ENCODE results near the gene CHURC1.

The CHURC1 gene

DNA sequence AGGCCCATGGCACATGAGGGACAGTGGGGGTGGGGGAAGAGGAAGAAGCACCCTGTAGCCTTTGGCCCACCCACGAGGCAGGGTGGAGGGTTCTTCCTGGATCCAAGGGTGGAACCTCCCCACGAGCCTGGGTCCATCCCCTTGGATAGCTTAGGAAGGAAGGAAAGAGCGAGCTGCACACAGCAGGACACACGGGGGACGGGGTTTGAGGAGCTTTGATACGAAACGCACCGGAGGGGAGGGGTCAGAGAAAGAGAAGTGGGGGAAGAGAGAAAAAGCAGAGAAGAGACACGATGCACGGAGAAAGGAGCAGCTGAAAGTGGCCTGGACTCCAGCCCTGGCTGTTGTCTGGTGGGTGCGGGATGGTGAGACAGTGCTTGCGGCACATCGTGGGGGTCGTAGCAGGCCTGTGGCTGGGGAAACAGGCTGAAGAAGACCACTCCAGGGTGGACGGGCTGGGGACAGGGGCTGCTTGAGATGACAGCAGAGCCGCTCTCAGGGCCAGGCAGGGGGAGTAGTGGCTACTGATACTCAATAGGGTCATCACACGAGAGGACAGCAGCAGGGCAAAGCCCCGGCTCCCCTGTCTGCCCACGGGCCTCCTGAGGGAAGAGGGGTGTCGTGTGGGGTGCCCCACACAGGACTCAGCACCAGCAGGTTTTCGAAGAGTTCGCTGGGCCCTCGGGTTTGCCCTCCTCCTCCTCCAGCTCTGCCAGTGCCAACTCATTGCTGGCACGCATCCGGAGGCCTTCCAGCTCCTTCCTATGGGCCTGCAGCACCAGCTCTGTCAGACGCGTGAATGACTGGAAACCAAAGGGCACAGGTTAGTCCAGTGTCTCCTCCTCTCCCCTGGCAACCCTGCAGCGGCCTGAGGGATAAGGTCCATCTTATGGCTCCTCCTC lies 33.7 kb downstream of the CHURC1 start:
- 91 to 92% methylated on average over 24 to 28 of the region's 28 CpGs for WGBS, 2 experiments (ENCODE audit: insufficient coverage in 2 of 2)
- Histone ChIP-seq H3K36me3 (ENCODE audit: control insufficient read depth, insufficient read depth, low read length) (peaks cover 25% of the 10 kb centered on the region), H3K4me3 (ENCODE audit: extremely low read depth, insufficient read depth, low read length, poor library complexity, severe bottlenecking) (no peak overlapping the region), H3K9me3 (ENCODE audit: control insufficient read depth, low read length) (no peaks in the 10 kb centered on the region), H3K4me1 (ENCODE audit: control insufficient read depth, insufficient read depth, low read length, poor library complexity, severe bottlenecking) (no peaks in the 10 kb centered on the region), H3K27ac (ENCODE audit: low read depth, low read length, severe bottlenecking) (no peak overlapping the region)

DNA sequence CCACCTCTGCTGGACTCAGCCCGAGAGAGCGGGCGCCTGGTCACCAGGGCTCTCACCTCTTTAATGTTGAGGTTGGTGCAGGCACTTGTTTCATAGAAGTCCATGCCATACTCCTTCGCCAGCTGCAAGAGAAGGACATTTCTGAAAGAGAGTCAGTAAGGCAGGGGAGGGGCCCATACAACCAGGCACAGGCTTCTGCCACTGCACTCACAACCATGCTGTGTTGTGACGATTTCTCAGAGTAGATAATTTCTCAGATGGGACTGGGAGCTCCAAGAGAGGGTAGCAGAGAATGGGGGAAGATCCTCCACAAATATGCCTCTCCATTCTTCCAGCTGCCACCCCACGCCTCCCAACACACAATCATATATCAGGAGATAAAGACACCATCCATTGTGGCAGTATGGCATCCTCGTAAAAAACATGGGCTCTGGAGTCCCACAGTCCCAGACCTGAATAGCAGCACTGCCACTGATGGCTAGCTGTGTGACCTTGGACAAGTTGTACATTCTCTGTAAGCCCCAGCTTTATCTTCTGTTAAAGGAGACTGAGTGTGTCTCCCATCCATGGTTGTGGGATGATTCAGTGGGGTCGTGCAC lies 34.5 kb downstream of the CHURC1 start:
- Histone ChIP-seq H3K4me1 (ENCODE audit: control insufficient read depth, insufficient read depth, low read length, poor library complexity, severe bottlenecking) (no peaks in the 10 kb centered on the region), H3K9me3 (ENCODE audit: control insufficient read depth, low read length) (no peaks in the 10 kb centered on the region), H3K4me3 (ENCODE audit: extremely low read depth, insufficient read depth, low read length, poor library complexity, severe bottlenecking) (no peak overlapping the region), H3K27ac (ENCODE audit: low read depth, low read length, severe bottlenecking) (no peak overlapping the region), H3K36me3 (ENCODE audit: control insufficient read depth, insufficient read depth, low read length) (peaks cover 25% of the 10 kb centered on the region)
- WGBS, 2 experiments (ENCODE audit: insufficient coverage in 2 of 2): 92 to 95% methylated on average over 4 to 7 of the region's 8 CpGs

DNA sequence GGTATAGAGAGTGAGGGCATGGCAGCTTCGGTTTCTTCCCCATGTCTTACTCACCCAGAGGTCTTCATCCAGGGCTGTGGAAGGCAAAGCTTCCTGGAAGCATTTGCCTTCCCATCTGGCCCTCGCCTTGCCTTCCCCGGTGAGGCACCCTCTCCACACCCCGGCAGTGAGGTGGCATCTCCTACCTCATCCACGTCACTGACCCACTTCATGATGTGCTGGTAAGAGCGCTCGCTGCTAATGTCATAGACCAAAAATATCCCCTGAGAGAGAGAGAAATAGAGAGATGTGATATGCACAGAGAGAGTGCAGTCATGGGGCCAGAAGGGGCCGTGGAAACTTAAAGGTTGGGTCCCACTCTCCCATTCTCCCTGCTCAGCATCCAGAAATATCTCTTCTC lies 36.6 kb downstream of the CHURC1 start:
- H3K9me3 ChIP-seq (ENCODE audit: control insufficient read depth, low read length): no peaks in the 10 kb centered on the region
- no peaks in the 10 kb centered on the region for H3K4me1 ChIP-seq (ENCODE audit: control insufficient read depth, insufficient read depth, low read length, poor library complexity, severe bottlenecking)
- H3K36me3 ChIP-seq (ENCODE audit: control insufficient read depth, insufficient read depth, low read length): peaks cover 25% of the 10 kb centered on the region
- WGBS, 2 experiments (ENCODE audit: insufficient coverage in 2 of 2): 93 to 96% methylated on average over 5 of the region's 8 CpGs
- H3K27ac ChIP-seq (ENCODE audit: low read depth, low read length, severe bottlenecking): no peak overlapping the region
- no peak overlapping the region for H3K4me3 ChIP-seq (ENCODE audit: extremely low read depth, insufficient read depth, low read length, poor library complexity, severe bottlenecking)

GRCh38 chr14:64951291-64951690 lies 37.0 kb downstream of the CHURC1 start:
- Histone ChIP-seq H3K27ac (ENCODE audit: low read depth, low read length, severe bottlenecking) (no peak overlapping the region), H3K9me3 (ENCODE audit: control insufficient read depth, low read length) (no peaks in the 10 kb centered on the region), H3K36me3 (ENCODE audit: control insufficient read depth, insufficient read depth, low read length) (peaks cover 25% of the 10 kb centered on the region), H3K4me1 (ENCODE audit: control insufficient read depth, insufficient read depth, low read length, poor library complexity, severe bottlenecking) (no peaks in the 10 kb centered on the region), H3K4me3 (ENCODE audit: extremely low read depth, insufficient read depth, low read length, poor library complexity, severe bottlenecking) (no peak overlapping the region)
- 91 to 100% methylated on average over 5 to 8 of the region's 8 CpGs for WGBS, 2 experiments (ENCODE audit: insufficient coverage in 2 of 2)

- H3K4me3 ChIP-seq (ENCODE audit: extremely low read depth, insufficient read depth, low read length, poor library complexity, severe bottlenecking): no peak overlapping the region
- no peak overlapping the region for H3K27ac ChIP-seq (ENCODE audit: low read depth, low read length, severe bottlenecking)
- peaks cover 21% of the 10 kb centered on the region for H3K36me3 ChIP-seq (ENCODE audit: control insufficient read depth, insufficient read depth, low read length)
- H3K4me1 ChIP-seq (ENCODE audit: control insufficient read depth, insufficient read depth, low read length, poor library complexity, severe bottlenecking): no peaks in the 10 kb centered on the region
- no peaks in the 10 kb centered on the region for H3K9me3 ChIP-seq (ENCODE audit: control insufficient read depth, low read length)
Observed at GRCh38 chr14:64951724-64952123, 37.5 kb downstream of the CHURC1 start.

GRCh38 chr14:64952598-64953309 lies 38.5 kb downstream of the CHURC1 start:
- H3K4me1 ChIP-seq (ENCODE audit: control insufficient read depth, insufficient read depth, low read length, poor library complexity, severe bottlenecking): no peaks in the 10 kb centered on the region
- H3K36me3 ChIP-seq (ENCODE audit: control insufficient read depth, insufficient read depth, low read length): peaks cover 11% of the 10 kb centered on the region
- H3K27ac ChIP-seq (ENCODE audit: low read depth, low read length, severe bottlenecking): no peak overlapping the region
- H3K4me3 ChIP-seq (ENCODE audit: extremely low read depth, insufficient read depth, low read length, poor library complexity, severe bottlenecking): no peak overlapping the region
- 85 to 94% methylated on average over 5 to 7 of the region's 7 CpGs for WGBS, 2 experiments (ENCODE audit: insufficient coverage in 2 of 2)
- no peaks in the 10 kb centered on the region for H3K9me3 ChIP-seq (ENCODE audit: control insufficient read depth, low read length)

DNA sequence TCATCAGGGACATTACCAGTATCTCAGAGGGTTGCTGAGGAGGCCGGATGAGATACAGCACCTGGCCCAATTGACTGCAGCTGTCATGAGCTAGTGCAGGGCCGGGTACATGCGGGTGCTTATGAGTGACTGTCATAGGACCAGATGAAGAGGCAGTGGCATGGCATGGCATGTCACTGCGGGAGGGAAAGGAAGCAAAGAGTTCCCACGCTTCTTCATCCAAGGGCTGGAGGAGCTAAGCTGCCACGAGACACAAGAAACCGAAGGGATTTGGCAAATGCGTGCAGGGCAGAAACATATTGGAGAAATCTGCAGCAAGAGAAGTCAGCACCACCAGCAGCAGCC lies 39.0 kb downstream of the CHURC1 start:
- H3K36me3 ChIP-seq (ENCODE audit: control insufficient read depth, insufficient read depth, low read length): peaks cover 6% of the 10 kb centered on the region
- 94 to 96% methylated on average over 6 to 8 of the region's 8 CpGs for WGBS, 2 experiments (ENCODE audit: insufficient coverage in 2 of 2)

DNA sequence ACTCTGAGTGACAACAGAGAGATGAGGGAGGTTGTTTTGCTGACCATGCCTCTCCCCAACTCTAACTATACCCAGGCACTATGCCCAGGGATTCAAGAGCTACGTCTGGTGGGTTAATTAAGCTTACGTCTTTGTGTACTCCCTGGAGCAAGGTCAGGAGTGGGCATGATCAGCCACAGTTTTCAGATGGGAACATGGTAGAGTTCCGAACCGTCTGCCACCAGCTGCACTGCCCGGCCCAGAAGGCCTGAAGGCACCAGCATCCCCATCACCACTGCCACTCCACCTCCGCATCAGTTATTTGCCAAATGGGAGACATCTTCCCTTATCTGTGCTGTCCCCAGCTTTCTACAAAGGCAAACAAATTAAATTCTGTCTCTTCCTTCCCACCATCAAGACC lies 39.4 kb downstream of the CHURC1 start:
- H3K27ac ChIP-seq (ENCODE audit: low read depth, low read length, severe bottlenecking): no peak overlapping the region
- WGBS, 2 experiments (ENCODE audit: insufficient coverage in 2 of 2): 80 to 96% methylated on average over 5 to 6 of the region's 6 CpGs
- no peak overlapping the region for H3K4me3 ChIP-seq (ENCODE audit: extremely low read depth, insufficient read depth, low read length, poor library complexity, severe bottlenecking)
- no peaks in the 10 kb centered on the region for H3K4me1 ChIP-seq (ENCODE audit: control insufficient read depth, insufficient read depth, low read length, poor library complexity, severe bottlenecking)
- H3K36me3 ChIP-seq (ENCODE audit: control insufficient read depth, insufficient read depth, low read length): peaks cover 3% of the 10 kb centered on the region
- H3K9me3 ChIP-seq (ENCODE audit: control insufficient read depth, low read length): no peaks in the 10 kb centered on the region

More for the DNA sequence above, 39.0 kb downstream of the CHURC1 start:
- Histone ChIP-seq H3K9me3 (ENCODE audit: control insufficient read depth, low read length) (no peaks in the 10 kb centered on the region), H3K4me1 (ENCODE audit: control insufficient read depth, insufficient read depth, low read length, poor library complexity, severe bottlenecking) (no peaks in the 10 kb centered on the region), H3K4me3 (ENCODE audit: extremely low read depth, insufficient read depth, low read length, poor library complexity, severe bottlenecking) (no peak overlapping the region), H3K27ac (ENCODE audit: low read depth, low read length, severe bottlenecking) (no peak overlapping the region)

DNA sequence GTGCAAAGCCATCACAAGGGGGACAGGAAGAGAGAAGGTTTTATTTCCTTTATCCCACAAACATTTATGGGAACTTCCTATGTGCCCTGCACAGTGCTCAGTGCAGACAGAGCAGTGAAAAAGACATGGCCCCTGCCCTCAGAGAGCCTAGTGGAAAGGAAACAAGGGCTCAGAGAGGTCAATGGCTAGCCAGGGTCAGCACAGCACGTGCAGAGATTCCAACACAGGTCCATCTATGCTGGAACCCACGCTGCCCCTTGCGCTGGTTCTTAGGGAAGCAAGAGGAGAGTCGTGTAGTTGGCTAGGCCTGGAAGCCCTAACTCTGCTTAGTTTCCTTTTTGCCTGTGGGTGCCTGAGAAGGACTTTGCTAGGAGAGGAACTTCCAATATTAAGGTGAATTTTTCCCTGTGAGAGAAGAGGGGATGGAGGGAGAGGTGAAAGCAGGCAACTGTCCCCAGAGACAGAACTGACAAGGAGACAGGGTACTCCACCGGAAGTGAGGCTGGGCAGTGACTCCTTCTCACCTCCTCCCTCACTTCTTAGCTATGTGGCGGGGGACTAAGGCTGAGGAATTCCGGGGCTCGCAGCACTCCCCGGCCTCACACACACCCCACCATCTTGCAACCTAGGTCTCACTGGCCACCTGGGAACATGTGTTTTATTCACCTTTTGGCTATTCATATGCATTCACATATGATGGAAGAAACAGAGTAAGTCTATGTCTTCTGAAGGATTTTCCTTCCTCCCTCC lies 40.4 kb downstream of the CHURC1 start:
- Histone ChIP-seq H3K27ac (ENCODE audit: low read depth, low read length, severe bottlenecking) (no peak overlapping the region), H3K4me1 (ENCODE audit: control insufficient read depth, insufficient read depth, low read length, poor library complexity, severe bottlenecking) (no peaks in the 10 kb centered on the region), H3K9me3 (ENCODE audit: control insufficient read depth, low read length) (no peaks in the 10 kb centered on the region), H3K36me3 (ENCODE audit: control insufficient read depth, insufficient read depth, low read length) (peaks cover 6% of the 10 kb centered on the region), H3K4me3 (ENCODE audit: extremely low read depth, insufficient read depth, low read length, poor library complexity, severe bottlenecking) (no peak overlapping the region)
- 77 to 90% methylated on average over 4 to 5 of the region's 9 CpGs for WGBS, 2 experiments (ENCODE audit: insufficient coverage in 2 of 2)

- WGBS, 2 experiments (ENCODE audit: insufficient coverage in 2 of 2): 67 to 70% methylated on average over 6 of the region's 6 CpGs
- Histone ChIP-seq H3K9me3 (ENCODE audit: control insufficient read depth, low read length) (no peaks in the 10 kb centered on the region), H3K36me3 (ENCODE audit: control insufficient read depth, insufficient read depth, low read length) (peaks cover 6% of the 10 kb centered on the region), H3K4me1 (ENCODE audit: control insufficient read depth, insufficient read depth, low read length, poor library complexity, severe bottlenecking) (no peaks in the 10 kb centered on the region), H3K27ac (ENCODE audit: low read depth, low read length, severe bottlenecking) (no peak overlapping the region), H3K4me3 (ENCODE audit: extremely low read depth, insufficient read depth, low read length, poor library complexity, severe bottlenecking) (no peak overlapping the region)
Observed at GRCh38 chr14:64955297-64955696, 41.0 kb downstream of the CHURC1 start.
